Neutrophil (primary cell): Measurements from ENCODE around the gene TMEM243.

Source experiments
- H3K27ac ChIP-seq: fragments of 200-600 bp; sonication (generic); 2 replicates; pipeline ENCODE4 v1.5.1; 2016; ENCODE audit warnings: mild to moderate bottlenecking, moderate library complexity
- H3K27me3 ChIP-seq: fragments of 200-600 bp; sonication (generic); 2 replicates; pipeline ENCODE4 v1.6.0; 2016; ENCODE audit warnings: mild to moderate bottlenecking
- H3K36me3 ChIP-seq: fragments of 200-600 bp; sonication (generic); 2 replicates; pipeline ENCODE4 v1.5.1; 2017
- H3K4me1 ChIP-seq, 2 experiments: fragments of 200-600 bp in 1 of 2; sonication (generic) in 1 of 2; 1 replicate in 1 of 2; 2 replicates in 1 of 2; pipeline versions ENCODE4 v1.5.1 to v1.6.1; 2013 to 2016; ENCODE audit warnings: low read depth in 1 of 2, low read length in 1 of 2, mild to moderate bottlenecking in 1 of 2, moderate library complexity in 1 of 2; ENCODE audit not compliant: control insufficient read depth in 1 of 2, insufficient read depth in 1 of 2
- H3K4me3 ChIP-seq, 2 experiments: fragments of 200-600 bp in 1 of 2; sonication (generic) in 1 of 2; 1 replicate in 1 of 2; 2 replicates in 1 of 2; pipeline ENCODE4 v1.5.1; 2013 to 2016; ENCODE audit warnings: low read depth in 1 of 2, low read length in 1 of 2, mild to moderate bottlenecking in 1 of 2, moderate library complexity in 1 of 2
- H3K9me3 ChIP-seq: fragments of 200-600 bp; sonication (generic); 2 replicates; pipeline ENCODE4 v1.5.1; 2016
- TF ChIP-seq, protein P1 (sequence below): fragments of 200-600 bp; sonication (generic); IDR thresholded peaks from 2 replicates; pipeline ENCODE4 v1.5.1; 2016; ENCODE audit warnings: antibody characterized with exemption

TMEM243 gene

DNA sequence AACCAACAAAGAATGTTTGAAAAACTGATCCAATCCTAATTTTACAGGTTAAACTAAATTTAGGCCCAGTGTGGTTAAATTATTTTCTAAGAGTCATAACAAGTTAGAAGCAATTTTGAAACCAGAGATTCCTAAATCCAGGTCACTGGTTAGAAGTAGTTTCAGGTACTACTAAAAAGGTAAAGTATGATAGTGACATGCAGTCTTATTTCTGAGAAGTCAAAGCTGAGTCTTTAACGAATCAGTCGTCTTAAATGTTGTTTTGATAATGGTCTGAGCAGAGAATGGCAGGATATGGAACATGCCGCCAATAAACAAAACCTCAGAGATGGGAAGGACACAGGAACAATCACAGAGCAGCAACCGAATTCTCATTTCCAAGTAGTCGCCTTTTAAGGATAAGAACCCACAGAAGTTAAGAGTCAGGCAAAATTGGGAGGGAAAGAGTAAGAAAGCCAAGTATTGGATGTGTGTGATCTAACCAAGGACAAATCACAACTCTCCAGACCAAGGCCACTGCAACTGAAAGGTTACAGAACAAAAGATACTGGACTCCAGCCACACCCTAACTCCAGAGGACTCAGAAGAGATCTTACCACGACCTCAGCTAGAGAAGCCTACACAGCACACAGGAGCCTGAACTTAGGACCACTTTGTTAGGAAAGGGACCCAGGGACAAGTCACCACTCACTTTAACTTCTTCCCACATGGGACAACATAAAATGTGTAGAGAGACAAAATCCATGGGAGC, 19.7 kb downstream of the TMEM243 start:
- Histone ChIP-seq H3K4me1 (no peaks in the 10 kb centered on the region), H3K9me3 (no peaks in the 10 kb centered on the region), H3K4me3 (no peak overlapping the region), H3K27me3 (no peaks in the 10 kb centered on the region), H3K36me3 (peaks cover 56% of the 10 kb centered on the region), H3K27ac (no peak overlapping the region)
- TF ChIP-seq, protein P1, sequence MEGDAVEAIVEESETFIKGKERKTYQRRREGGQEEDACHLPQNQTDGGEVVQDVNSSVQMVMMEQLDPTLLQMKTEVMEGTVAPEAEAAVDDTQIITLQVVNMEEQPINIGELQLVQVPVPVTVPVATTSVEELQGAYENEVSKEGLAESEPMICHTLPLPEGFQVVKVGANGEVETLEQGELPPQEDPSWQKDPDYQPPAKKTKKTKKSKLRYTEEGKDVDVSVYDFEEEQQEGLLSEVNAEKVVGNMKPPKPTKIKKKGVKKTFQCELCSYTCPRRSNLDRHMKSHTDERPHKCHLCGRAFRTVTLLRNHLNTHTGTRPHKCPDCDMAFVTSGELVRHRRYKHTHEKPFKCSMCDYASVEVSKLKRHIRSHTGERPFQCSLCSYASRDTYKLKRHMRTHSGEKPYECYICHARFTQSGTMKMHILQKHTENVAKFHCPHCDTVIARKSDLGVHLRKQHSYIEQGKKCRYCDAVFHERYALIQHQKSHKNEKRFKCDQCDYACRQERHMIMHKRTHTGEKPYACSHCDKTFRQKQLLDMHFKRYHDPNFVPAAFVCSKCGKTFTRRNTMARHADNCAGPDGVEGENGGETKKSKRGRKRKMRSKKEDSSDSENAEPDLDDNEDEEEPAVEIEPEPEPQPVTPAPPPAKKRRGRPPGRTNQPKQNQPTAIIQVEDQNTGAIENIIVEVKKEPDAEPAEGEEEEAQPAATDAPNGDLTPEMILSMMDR = no peak

DNA sequence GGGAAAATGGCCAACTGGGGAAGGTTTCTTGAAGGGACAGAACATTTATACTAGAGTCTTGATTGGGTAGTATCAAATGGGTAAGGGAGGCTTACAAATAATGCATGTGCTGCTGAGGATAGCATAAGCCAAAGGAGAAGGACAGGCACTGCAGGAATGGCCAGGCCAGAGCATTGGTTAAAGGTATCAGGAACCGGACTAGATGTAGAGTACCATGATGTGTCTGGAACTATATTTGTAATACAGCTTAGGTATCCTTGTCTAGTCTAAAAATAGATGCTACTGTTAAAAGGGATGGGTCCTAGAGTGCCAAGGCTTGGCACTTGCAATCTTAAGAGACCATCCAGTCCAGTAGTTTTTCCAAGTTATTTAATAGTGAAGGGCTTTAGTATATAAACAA, 20.3 kb downstream of the TMEM243 start:
- Histone ChIP-seq H3K4me1 (no peaks in the 10 kb centered on the region), H3K27me3 (no peaks in the 10 kb centered on the region), H3K27ac (no peak overlapping the region), H3K4me3 (no peak overlapping the region), H3K9me3 (no peaks in the 10 kb centered on the region), H3K36me3 (peaks cover 63% of the 10 kb centered on the region)
- TF ChIP-seq, protein P1 = no peak

DNA sequence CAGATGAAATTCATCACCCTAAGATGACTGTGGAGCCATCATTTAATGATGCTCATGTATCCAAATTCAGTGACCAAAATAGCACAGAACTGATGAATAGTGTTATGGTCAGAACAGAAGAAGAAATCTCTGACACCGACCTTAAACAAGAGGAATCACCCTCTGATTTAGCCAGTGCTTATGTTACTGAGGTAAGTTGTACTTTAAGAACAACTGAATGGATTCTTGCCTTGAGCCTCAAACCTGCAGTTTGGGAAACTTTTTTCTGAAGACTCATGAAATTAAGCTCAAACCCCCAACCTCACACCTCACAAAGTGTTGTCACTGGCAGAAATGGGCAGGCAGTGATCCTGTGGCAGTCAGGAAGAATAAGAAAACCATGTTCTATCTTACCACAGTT, 25.6 kb downstream of the TMEM243 start:
- no peak overlapping the region for H3K27ac ChIP-seq
- no peak overlapping the region for H3K4me3 ChIP-seq
- H3K4me1 ChIP-seq = no peaks in the 10 kb centered on the region
- no peaks in the 10 kb centered on the region for H3K9me3 ChIP-seq
- H3K36me3 ChIP-seq = peaks cover 98% of the 10 kb centered on the region
- H3K27me3 ChIP-seq = no peaks in the 10 kb centered on the region
- TF ChIP-seq, protein P1 = no peak

DNA sequence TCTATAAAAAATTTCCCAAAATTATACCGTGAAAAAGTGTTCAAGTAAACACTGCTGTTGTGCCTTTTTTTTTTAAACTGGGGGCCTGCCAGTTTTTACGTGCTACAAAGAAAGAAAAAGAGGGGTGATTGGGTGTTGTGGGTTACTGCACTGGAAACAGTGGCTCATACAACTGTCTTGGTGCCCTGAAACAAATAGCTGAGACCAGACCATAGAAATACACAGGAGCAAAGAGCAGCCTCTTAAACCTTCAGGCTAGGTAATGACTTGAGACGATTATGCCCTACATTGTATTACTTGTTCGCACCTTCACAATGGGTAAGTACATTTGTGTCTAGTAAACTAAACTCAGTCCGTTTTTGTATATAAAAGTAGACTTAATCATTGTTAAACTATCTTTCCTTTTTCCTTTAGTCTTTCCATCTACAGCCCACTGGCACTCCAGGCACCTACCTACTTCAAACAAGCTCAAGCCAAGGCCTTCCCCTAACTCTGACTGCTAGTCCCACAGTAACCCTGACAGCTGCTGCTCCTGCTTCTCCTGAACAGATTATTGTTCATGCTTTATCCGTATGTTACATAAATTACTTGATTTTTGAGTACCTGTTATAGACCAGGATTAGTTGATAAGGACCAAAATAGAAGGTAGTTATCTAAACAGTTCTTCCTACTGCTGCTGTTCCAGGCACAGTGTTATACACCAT, 26.6 kb downstream of the TMEM243 start:
- TF ChIP-seq, protein P1 = no peak
- Histone ChIP-seq H3K4me1 (no peaks in the 10 kb centered on the region), H3K4me3 (no peak overlapping the region), H3K27ac (no peak overlapping the region), H3K36me3 (peaks cover 99% of the 10 kb centered on the region), H3K27me3 (no peaks in the 10 kb centered on the region), H3K9me3 (no peaks in the 10 kb centered on the region)

DNA sequence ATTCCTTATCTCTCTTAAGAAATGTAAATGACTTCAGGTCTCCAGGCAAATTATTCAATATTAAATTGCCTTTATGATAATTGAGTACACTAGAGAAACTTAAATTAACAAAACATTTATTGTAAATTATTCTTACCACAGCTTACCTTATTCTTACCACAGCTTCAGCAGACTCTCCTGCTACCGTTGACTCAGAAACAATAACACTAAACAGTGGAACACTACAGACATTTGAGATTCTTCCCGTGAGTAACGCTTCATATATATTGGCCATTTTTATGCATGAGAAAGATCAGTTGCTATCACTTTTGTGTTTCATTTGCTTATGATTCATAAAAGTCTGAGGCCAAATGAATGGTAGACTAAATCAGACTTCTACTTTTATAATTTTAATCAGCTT, 28.7 kb downstream of the TMEM243 start:
- Histone ChIP-seq H3K9me3 (no peaks in the 10 kb centered on the region), H3K4me3 (no peak overlapping the region), H3K27ac (no peak overlapping the region), H3K27me3 (no peaks in the 10 kb centered on the region), H3K4me1 (no peaks in the 10 kb centered on the region), H3K36me3 (peaks cover 100% of the 10 kb centered on the region)
- TF ChIP-seq, protein P1 = no peak
